NAMALWA (cell line): ENCODE measurements around the gene ALDH1A2.
"Not testable (repeated sequence)": the region's sequence is repeated elsewhere in the genome, so short reads cannot be mapped to it uniquely, and the experiment has no call there.

Experiments used
- DNase-seq: peaks from one replicate; pipeline ENCODE4 v3.0.0-alpha.2; 2015; ENCODE audit warnings: low spot score

The ALDH1A2 gene

GRCh38 chr15:58066042-58066867, 744 bp upstream of the ALDH1A2 start:
- DNase-seq: no peak

GRCh38 chr15:58064980-58065444, 499 bp downstream of the ALDH1A2 start:
- DNase-seq: no peak

GRCh38 chr15:58064082-58064979, 1.2 kb downstream of the ALDH1A2 start:
- DNase-seq: no peak

GRCh38 chr15:58063614-58064013, 1.9 kb downstream of the ALDH1A2 start:
- no peak for DNase-seq

- DNase-seq: no peak
Observed at GRCh38 chr15:58062983-58063382, 2.5 kb downstream of the ALDH1A2 start.

- no peak for DNase-seq
Observed at GRCh38 chr15:58062175-58062574, 3.3 kb downstream of the ALDH1A2 start.

GRCh38 chr15:58060575-58060974, 4.9 kb downstream of the ALDH1A2 start:
- DNase-seq: no peak

GRCh38 chr15:58058729-58059128, 6.8 kb downstream of the ALDH1A2 start:
- no peak for DNase-seq

GRCh38 chr15:58058073-58058472, 7.4 kb downstream of the ALDH1A2 start:
- DNase-seq: peak; percentile 54

- DNase-seq: no peak
Observed at GRCh38 chr15:58057559-58057958, 8.0 kb downstream of the ALDH1A2 start.

- peak; percentile 17 for DNase-seq
Observed at GRCh38 chr15:58056015-58056414, 9.5 kb downstream of the ALDH1A2 start.

GRCh38 chr15:58053315-58054153, 12.0 kb downstream of the ALDH1A2 start:
- DNase-seq: no peak

- DNase-seq: no peak
Observed at GRCh38 chr15:58052334-58052733, 13.2 kb downstream of the ALDH1A2 start.

- no peak for DNase-seq
Observed at GRCh38 chr15:58049520-58050227, 15.8 kb downstream of the ALDH1A2 start.

GRCh38 chr15:58048261-58048660, 17.2 kb downstream of the ALDH1A2 start:
- DNase-seq: no peak

GRCh38 chr15:58047149-58047548, 18.4 kb downstream of the ALDH1A2 start:
- no peak for DNase-seq

GRCh38 chr15:58046467-58046866, 19.0 kb downstream of the ALDH1A2 start:
- no peak for DNase-seq

GRCh38 chr15:58045376-58045775, 20.1 kb downstream of the ALDH1A2 start:
- DNase-seq: not testable (repeated sequence)

GRCh38 chr15:58044551-58044950, 21.0 kb downstream of the ALDH1A2 start:
- DNase-seq: no peak

GRCh38 chr15:58043192-58043903, 22.2 kb downstream of the ALDH1A2 start:
- DNase-seq: peak; percentile 77

GRCh38 chr15:58042006-58042405, 23.5 kb downstream of the ALDH1A2 start:
- no peak for DNase-seq
